ENCODE data around the gene SLC27A6.

Gene SLC27A6

GRCh38 chr5:129067745-129068144 is 102.5 kb downstream of the SLC27A6 start:
- no peak for DNase-seq (ENCODE audit: low spot score)

DNA sequence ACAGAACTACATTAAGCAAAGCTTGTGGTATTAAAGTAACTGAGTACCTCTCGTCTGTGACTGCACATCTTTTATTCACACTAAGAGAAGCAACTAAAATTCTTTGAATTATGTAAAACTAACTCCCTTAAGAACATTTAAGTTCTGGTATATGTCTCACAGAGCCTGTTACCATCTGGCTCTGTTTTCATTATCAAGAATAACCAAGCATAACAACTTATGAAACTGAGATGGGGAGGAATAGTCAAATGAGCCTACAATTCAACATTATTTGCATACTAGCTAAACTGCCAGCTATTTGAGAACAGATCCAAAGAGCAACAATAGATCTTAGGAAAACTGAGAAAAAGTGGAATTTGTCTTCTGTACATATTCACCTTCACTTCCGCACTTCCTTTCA is 104.0 kb downstream of the SLC27A6 start:
- no peak for DNase-seq (ENCODE audit: low spot score)

- no peak for DNase-seq (ENCODE audit: low spot score)
These were observed 107.8 kb downstream of the SLC27A6 start for GRCh38 chr5:129073111-129073510.

- DNase-seq (ENCODE audit: low spot score): no peak
These were observed 109.6 kb downstream of the SLC27A6 start for GRCh38 chr5:129074903-129075302.

DNA sequence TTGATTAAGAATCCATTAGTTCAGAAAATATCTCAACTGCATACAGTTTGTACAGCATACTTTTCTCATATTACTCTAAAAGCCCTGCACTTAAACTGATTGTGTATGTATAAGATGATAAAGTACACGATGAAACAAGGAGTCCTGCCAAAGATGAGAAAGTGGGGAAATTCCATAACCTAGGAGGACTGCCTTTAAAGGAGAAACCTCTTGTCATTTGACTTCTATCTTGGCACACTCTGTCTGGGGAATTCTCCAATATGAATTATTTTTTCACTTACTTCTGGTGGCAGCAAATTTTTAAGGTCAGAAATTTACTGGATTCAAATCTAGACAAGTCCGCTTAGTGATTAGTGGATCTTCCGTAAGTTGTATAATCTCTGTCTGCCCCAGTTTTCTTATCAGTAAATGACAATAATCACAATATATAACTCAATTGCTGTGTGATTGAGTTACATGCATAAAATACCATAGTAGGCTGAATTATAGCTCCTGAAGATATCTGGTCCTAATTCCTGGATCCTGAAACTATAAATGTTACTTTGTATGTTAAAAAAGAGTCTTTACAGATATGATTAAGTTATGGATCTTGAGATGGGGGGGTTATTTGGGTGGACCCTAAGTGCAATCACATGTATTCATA is 112.3 kb downstream of the SLC27A6 start:
- DNase-seq (ENCODE audit: low spot score): no peak

GRCh38 chr5:129078247-129078646 is 113.0 kb downstream of the SLC27A6 start:
- no peak for DNase-seq (ENCODE audit: low spot score)

- no peak for DNase-seq (ENCODE audit: low spot score)
These were observed 113.4 kb downstream of the SLC27A6 start for GRCh38 chr5:129078660-129079059.

- DNase-seq (ENCODE audit: low spot score): no peak
These were observed 114.2 kb downstream of the SLC27A6 start for GRCh38 chr5:129079496-129079895.

DNA sequence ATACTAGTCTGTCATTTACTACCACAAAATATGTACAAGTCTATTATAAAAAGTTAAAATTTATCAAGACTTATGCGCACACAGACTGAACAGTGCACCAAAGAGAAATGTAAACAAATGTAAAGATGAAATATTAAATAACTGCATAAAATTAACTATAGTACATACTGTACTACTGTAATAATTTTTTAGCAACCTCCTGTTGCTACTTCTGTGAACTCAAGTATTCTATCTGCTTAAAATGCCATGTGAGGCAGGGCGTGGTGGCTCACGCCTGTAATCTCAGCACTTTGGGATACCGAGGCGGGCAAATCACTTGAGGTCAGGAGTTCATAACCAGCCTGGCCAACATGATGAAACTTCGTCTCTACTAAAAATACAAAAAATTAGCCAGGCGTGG is 115.5 kb downstream of the SLC27A6 start:
- DNase-seq (ENCODE audit: low spot score): no peak

GRCh38 chr5:129082225-129083136 is 117.2 kb downstream of the SLC27A6 start:
- no peak for DNase-seq (ENCODE audit: low spot score)

Measured in LoVo (cell line).